SK-N-MC (cell line): ENCODE data around the gene ATP5F1E.

Experiments used
- EZH2 ChIP-seq: fragments of 200-600 bp; sonication (generic); IDR thresholded peaks from one replicate; pipeline ENCODE4 v1.6.1; 2017; ENCODE audit warnings: antibody characterized with exemption
- FOXP2 ChIP-seq: optimal IDR thresholded peaks from 2 replicates; pipeline ENCODE3; 2011; ENCODE audit warnings: mild to moderate bottlenecking, moderate library complexity; ENCODE audit not compliant: insufficient read depth; ENCODE audit errors: extremely low read length, control extremely low read depth
- POLR2AphosphoS5 ChIP-seq: IDR thresholded peaks from 2 replicates; pipeline ENCODE4 v1.6.1; 2012; ENCODE audit warnings: mild to moderate bottlenecking, low read depth, low read length, borderline replicate concordance

GRCh38 chr20:59017493-59018231, 14.5 kb downstream of the ATP5F1E start:
- TF ChIP-seq EZH2 (no peak), POLR2AphosphoS5 (no peak), FOXP2 (no peak)
